ENCODE measurements around the gene POU4F3.

The POU4F3 gene

DNA sequence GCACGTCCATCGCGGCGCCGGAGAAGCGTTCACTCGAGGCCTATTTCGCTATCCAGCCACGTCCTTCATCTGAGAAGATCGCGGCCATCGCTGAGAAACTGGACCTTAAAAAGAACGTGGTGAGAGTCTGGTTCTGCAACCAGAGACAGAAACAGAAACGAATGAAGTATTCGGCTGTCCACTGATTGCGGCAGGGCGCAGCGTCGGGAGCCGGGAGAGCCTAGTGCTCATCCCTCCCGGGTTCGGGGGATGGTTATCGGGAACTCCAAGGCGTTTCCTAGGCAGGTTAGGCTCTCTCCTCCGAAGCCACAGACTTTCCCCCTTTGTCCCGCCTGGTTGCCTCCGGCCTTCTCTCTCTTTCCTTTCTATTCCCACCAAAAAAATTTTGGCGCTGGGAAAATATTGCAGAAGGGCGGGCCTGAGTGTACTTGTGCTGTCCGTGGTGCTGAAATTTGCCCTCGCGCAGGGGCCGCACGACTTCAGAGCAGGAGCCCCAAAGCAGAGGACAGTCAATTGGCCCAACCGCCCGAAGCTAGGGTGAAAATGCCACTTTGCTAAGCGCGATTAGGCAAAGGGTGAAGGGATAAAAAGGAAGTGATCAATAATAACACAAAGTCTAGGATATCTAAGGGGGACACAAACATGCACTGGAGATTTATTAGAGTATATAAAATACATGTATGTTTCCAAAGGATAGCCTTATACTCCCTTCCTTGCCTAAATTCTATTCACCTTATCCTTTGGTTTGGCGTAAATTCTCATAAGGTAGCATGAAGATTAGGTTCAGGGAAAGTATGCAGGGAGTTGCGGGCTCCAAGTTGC is 1.8 kb downstream of the POU4F3 start:
- no peak for DNase-seq

DNA sequence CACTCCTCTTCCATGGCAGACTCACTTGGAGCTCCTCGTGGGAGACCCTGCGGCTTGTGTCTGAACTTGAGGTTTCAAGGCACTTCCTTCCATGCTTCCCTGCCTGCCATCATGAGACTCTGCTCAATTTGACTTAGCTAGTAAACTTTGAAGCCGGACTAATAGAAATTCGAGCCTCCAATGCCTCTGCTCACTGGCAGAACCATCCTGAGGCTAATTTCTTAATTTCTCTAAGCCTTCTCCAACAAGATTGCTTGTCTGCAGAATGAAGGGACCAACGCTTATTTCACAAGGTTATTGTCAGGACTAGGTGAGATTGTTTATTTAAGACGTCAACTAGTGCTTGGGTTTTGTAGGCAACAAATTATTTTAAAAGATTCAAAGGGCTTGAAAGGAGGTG is 3.2 kb downstream of the POU4F3 start:
- DNase-seq = no peak

DNA sequence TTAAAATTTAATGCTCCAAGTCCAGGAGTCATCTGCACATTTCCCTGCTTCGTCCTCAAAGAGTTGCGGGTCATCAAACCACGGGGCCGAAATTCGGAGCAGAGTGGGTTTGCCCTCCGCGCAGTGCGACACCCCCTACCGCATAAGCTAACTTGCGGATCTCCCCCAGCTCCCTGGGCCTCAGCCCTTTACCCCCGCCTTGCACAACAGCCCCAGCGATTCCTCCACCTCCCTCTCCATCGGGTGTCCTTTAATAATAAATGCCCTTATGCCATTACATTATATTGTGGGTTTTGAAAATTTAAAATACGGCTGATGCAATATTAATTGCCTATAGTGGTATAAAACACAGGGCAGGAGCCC is 3.9 kb downstream of the POU4F3 start:
- DNase-seq = no peak

DNA sequence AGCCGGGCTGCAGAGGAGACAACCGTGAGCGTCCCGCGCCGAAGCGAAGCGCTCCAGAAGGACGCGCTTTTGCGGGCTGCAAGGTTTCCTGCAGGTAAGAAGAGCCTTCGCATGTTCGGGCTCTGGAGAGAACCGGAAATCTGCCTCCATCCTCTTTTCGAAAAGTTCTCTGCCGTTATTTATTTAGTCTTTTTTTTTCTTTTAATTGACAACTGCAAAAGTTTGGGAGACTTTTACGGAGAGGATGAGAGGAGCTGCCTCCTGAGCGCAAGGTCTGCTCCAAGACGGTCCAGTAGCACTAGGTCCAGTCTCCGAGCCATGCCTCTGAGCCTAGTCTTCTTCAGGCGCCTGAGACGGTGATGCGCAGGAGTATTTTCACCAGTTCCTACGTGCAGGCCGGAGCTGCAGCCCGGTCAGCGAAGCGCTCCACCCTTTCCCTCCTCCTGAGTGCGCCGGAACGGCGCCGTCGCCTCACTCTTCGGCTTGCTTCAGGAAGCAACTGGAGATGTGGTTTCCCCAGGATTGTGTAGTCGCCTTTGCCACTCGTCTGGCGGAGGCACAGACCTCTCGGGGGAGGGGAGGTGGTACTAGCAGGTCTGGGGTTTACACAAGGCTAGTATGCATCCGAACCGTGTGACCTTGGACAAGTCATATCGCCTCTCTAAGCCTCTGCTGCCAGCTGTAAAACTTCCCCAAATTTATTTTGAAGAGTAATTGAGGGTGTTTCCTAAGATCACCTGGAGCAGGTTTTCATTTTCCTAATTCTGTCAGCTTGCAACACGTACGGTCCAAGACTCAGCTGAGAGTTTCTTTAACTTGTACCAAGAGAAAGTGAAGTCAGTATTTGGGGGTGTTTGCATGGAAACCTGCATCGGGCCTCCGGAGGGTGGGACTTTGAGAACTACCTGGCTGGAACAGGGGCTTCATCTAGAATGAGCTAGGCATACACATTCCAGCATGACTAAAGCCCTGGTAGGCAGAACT is 4.5 kb downstream of the POU4F3 start:
- DNase-seq = no peak

DNA sequence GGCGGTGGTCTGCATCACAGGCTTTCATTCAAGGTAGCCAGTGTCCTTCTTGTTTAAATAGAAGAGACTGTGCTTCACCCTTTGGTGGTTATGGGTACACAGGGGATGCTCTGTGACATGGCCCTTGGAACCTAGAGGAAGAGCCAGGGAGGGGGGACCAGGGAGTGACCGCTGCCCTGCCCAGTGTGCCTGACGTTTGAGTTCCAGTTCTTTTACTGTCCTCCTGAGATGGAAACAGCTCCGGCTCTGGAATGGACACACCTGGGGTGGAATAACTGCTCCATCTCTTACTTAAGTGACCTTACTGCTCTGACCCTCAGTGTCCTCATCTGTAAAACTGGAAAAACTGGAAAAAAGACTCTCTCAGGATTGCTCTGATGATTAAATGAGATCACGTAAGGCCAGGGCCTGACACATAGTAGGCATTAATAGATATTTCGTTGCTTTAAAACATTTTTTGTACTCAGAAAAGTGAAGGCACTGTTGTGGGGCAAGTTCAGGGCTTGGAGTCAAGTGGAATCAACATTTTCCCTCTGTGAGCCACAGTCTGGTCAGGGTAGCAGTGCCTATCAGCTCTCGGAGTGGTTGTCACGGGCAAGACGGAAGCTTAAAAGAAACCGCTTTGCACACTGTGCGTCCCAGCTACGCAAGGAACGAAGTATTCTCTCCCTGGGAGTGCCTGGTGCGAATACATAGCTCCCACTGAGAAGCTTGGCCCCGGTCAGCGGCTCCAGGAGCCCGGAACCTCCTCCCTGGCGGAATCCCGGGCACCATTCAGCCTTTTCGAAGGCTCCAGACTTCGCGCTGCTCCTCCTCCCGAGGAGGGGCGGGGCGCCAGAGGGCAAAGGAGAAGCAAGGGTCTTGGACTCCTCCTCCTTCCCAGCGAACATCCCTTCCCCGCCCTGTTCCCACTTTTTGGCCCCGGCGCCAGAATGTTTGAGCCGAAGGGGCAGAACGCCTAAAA is 5.8 kb downstream of the POU4F3 start:
- no peak for DNase-seq

DNA sequence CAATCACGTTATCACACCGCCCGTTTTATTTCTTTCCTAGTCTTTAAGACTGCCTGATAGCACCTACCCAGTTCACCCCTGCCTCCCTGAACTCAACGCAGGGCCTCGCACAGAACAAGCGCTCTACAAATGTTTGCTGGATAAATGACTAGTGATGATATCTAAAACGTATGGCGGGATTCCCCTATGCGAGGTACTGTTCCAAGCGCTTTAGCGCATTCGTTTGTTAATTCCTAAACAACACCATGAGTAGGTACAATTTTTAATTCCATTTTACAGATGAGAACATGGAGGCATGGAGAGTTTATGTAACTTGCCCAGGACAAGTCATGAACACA is 6.6 kb downstream of the POU4F3 start:
- DNase-seq = no peak

DNA sequence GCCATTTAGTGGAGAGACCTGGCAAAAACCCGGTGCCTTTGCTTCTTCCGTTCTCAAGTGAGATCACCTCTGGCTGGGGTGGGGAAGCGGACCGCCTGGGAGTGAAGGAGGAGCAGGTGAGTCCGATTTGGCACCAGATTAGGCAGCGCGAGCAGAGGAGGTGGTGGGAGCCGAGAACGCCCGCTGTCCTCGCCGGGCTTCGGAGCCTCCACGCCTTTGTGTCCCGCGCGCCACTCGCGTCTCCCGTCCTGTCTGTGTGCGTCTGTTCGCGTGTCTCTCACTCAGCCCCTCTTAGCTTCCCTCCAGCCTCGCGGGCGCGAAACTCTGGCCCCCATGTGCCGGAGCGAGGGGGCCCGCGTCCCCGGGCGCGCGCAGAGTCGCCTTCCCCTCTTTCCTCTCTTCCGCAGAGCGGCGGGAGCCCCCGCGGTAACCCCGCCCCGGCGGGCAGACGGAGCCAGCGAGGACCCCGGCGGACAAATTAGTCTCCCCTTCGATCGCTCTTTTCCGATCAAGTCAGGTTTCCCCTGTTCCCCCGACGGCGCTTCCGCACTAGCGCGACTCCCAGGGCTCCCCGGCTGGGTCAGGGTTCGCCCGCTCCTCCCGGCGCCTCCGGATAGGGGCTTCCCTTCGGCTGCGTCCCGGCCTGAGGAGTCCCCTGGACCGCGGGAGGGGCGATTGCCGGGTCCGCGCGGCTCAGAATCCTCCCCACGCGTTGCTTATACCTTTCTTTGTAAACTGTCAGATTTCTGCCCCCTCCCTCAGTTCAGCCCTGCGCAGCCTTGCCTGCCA is 7.1 kb downstream of the POU4F3 start:
- no peak for DNase-seq

DNA sequence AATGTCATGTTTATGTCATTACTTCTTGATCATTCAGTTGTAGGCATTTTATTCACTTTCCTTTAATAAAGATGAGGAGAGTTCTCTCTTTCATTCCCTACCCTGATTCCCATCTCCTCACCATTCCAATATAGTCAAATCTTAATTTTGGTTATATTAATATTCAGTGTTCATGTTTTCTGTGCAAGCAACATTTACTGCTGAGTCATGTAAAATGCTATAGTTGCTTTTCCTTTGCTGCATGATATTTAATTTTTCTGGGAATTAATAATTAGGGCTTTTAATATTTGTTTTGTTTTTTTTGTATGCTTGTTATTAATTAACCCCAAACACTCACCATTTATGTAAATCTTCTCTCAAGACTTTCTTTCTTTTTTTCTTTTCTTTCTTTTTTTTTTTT is 18.5 kb downstream of the POU4F3 start:
- no peak for DNase-seq

DNA sequence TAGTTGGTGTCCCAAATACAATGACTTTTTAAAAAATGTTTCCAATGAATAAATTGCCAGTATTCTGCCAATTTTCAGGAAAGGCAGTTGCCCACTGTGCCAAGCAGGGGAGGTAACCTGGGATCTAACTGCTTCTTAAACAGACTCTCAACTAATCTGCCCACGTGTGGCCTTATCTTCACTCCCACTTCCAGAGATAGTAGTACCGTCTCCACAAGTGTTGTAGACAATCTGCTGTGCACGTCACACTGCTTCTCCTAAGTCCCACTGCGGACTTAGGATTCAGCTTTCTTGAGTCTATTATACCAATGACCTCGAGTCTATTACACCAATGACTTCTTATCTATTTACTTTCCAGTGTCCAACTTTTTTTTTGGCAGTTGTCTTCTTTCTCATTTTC is 21.2 kb downstream of the POU4F3 start:
- DNase-seq = no peak

DNA sequence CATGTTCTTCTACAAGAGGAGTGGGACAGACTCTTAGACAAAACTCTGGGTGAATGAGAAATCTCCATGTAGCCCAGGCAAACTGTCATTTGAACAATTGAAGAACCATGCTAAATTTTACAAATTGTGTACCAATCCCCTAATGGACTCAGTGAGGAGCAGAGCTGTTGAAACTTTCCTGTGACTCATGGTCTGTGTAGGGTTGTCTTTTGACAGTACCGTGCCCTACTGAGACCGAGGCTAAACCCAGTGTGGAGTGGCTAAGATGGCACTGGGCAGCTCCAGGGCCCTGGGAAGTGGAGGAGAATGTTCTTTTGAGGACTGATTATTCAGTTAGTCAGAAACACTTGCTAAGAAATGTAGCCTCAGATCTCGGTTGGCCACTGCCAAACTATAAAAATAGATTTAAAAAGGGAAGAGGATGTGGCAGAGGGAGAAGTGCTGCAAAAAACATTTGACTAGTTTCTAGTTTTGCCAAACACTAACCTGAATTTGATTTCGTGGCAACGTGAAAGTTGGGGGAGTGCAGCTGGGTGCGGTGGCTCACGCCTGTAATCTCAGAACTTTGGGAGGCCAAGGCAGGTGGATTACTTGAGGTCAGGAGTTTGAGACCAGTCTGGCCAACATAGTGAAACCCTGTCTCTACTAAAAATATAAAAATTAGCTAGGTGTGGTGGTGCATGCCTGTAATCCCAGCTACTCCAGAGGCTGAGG is 24.7 kb downstream of the POU4F3 start:
- no peak for DNase-seq

DNA sequence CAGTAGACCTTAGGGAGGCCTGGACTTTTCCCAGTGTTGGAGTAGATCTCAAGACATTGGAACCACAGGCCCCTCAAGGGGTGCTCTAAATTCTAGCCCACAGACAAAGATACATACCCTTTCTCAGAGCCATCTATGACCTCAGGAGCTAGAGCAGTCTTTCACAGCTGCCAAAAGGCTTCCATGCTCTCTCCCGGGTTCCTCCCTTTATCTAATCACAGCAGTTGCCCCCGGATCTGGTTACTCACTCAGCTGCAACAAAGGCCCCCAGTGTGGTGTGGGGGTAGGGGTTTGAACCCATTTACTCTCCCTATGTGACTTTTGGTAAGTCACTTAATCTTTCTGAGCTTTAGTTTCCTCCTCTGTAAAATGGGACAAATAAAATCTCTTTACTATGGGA is 27.0 kb downstream of the POU4F3 start:
- DNase-seq = no peak

DNA sequence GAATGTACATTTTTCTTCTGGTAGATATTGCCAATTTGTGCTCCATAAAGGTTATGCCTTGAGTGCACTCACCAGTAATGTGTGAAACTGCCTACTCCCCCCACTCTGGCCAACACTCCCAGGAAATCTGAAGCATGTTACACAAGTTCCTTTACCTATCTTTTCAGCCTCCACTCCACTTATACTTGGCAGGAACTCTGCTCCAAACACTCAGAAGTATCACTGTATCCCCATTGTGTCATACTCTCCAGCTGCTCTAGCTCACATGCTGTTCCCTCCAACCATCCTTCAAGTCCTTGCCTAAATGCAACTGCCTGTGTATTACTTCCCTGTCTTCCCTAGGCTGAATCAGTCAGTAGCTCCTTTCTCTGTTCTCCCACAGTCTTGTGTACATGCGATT is 28.3 kb downstream of the POU4F3 start:
- no peak for DNase-seq

DNA sequence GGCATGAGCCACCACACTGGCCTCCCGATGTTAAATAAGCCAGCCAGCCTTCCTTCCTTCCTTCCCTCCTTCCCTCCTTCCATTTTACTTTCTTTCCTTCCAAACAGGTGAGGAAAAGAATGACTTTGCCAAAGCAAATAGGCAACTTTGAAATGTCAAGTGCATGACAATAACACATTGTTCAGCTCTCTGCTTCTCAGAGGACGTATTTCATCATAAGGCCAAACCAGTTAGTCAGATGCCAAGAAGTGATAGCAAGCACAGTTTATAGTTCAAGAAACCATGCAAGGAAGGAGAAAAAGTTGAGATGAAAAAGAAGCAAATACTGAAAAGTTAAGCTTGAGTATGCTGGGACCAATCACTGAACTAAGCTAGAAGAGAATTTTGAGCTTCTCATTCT is 29.5 kb downstream of the POU4F3 start:
- DNase-seq = no peak

DNA sequence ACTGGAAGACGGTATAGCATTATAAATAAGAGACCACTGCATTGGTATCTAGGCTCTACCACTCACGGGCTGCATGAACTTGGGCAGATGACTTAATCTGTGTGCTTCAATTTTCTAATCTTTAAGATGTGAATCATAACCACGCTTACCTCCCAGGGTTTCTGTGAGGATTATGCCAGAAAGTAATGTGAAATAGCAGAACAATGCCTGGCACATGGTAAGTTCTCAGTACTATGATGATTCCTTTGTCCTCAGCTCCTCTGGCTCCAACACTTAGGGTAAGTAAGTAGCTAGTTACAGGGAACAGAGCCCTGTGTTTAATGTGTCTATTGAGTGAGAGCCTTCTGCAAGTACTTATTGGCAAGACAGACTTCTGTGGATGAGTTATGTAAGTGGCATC is 31.1 kb downstream of the POU4F3 start:
- DNase-seq = no peak

DNA sequence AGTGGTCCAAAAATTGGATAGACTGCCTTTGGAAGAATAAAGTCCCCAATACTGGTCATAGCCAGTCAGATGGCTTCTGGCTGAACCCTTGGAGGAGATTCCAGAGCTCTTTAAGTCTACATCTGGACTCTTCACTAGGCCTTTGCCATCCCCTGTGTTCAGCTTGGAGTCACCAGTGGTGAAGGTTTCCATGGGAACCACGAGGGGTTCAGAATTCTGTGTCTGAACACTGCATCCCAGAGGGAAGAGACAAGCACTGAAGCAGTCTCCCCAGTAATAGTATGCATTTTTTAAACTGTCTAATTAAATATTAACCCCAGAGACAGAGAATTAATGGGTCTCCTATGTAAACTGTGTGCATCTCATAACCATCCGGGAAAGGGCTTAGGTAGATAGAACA is 38.2 kb downstream of the POU4F3 start:
- DNase-seq = no peak

DNA sequence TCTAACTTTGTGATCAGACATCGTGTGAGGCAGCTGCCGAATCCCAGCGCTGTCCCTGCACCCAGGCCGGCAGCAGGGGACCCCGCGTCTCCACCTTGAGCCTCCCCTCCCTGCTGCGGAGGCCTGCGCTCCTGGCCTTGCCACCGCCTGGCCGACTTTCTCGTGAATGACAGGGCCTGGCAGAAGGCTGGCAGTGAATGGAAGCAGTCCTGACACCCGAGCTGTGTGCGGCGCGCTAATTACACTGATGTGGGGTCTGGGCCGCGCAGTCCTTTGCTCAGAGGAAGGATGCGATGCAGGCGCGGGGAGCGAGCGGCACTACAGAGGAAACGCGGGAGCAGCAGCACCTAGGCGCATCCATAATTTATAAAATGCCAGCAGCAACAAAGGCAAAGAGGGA is 40.3 kb downstream of the POU4F3 start:
- DNase-seq = no peak

DNA sequence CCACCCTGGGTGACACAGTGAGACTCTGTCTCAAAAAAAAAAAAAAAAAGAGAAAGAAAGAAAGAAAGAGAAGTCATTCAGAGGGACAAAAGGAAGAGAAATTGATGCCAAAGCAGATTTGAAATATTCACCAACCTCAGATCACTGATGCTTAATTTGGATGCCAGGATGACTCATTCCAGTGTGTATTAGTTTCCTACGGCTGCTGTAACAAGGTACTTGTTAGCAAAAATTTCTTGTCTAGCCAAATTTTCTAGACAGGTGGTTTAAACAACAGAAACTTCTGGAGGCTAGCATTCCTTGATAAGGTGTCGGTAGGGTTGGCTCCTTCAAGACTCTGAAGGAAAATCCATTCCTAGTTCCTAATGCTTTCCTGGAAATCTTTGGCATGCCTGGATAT is 42.1 kb downstream of the POU4F3 start:
- no peak for DNase-seq

DNA sequence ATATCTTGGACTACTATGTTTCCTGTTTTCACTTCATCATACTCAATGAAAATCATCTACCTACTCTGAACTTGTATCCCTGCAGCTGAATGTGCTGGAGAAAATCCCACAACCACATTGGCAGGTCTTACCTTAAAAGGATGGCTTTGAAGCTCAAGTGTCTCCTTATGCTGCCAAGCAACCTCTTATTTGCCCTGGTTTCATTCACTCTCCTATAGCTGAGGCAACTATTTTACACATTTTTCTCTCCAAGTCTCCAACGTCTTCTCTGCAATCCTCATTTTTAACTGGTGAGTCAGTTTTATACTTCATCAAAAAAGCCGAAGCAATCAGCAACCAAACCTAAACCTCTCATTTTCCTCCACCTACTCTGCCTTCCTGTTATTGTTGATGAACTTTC is 49.7 kb downstream of the POU4F3 start:
- DNase-seq = no peak

DNA sequence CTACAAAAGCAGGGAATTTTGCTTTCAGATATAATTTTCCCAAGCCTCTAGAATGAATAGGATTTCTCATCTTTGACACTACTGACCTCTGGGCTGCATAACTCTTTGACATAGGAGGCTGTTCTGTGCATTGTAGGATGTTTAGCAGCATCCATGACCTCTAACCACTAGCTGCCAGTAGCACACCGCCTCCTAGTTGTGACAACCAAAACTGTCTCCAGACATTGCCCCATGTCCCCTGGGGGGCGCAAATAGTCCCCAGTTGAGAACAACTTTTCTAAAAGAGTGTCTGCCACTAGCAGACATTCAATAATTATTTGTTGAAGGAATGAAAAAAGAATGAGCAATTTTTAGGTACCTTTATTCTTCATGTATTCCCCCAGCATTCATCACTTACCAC is 51.8 kb downstream of the POU4F3 start:
- no peak for DNase-seq
